Measurements from ENCODE around the gene KRTAP3-3. TPM values are rescaled to one million over a fixed set of nuclear protein-coding genes. Genes with fewer than 3 reads are reported as not detected.
"Not testable (repeated sequence)": the region's sequence is repeated elsewhere in the genome, so short reads cannot be mapped to it uniquely, and the experiment has no call there.

KRTAP3-3 gene
- total RNA-seq (not detected), polyA plus RNA-seq (not detected)

DNA sequence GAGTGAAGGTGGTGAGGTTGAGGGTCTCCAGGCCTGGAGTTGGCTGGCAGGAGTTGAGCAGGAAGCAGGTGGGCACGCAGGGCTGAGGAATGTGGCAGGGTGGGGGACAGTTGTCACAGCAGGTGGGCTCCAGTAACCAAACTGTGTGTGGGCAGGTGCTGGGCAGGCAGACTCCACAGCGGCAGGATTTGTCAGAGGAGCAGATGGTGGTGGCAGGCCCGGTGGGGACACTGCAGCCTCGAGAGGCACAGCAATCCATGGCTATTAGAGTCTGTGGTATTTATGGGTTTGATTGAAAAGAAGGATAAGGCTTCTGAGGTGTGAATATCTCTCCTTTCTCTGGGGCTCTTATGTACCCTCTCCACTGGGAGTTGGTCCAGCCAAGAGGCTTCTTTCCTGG, at the start of gene KRTAP3-3:
TSS of gene KRTAP3-3 (minus strand) at position 326 of the 400 bp plus-strand sequence. CDS start at position 259, 67 bp downstream.
- H3K27ac ChIP-seq (ENCODE audit: low read depth, low read length), result no peak within 1 kb of the TSS
- H3K4me3 ChIP-seq (ENCODE audit: low read length in 2 of 2), result no peak within 1 kb of the TSS
- intact Hi-C loops (cut with micrococcal nuclease), result no loop called here
- peak within 1 kb of the TSS in 1 of 7 donors; percentile 13 for H3K27ac Mint-ChIP-seq
- ChIA-PET CTCF (ENCODE audit: partially characterized antibody) (no interaction called here), POLR2A (ENCODE audit: partially characterized antibody) (no interaction called here)
- H3K27me3 ChIP-seq (ENCODE audit: insufficient read depth, low read length), result peaks cover 5% of the 10 kb centered on the region
- DNase-seq, result no peak
- H3K36me3 Mint-ChIP-seq, result no peaks in the 10 kb centered on the region
- peaks cover 0 to 2% (median 0%) of the 10 kb centered on the region in 8 donors for H3K9me3 Mint-ChIP-seq
- no peak within 1 kb of the TSS for H3K4me3 Mint-ChIP-seq
- H3K36me3 ChIP-seq (ENCODE audit: insufficient read depth, low read length), result no peaks in the 10 kb centered on the region
- peaks cover 36 to 45% of the 10 kb centered on the region in 2 donors for H3K27me3 Mint-ChIP-seq
- H3K9me3 ChIP-seq (ENCODE audit: control insufficient read depth in 1 of 2, low read length in 2 of 2), result no peaks in the 10 kb centered on the region
- peaks cover 0 to 1% (median 0%) of the 10 kb centered on the region in 4 donors for H3K4me1 Mint-ChIP-seq
- no peaks in the 10 kb centered on the region for H3K4me1 ChIP-seq (ENCODE audit: insufficient read depth, low read length)

DNA sequence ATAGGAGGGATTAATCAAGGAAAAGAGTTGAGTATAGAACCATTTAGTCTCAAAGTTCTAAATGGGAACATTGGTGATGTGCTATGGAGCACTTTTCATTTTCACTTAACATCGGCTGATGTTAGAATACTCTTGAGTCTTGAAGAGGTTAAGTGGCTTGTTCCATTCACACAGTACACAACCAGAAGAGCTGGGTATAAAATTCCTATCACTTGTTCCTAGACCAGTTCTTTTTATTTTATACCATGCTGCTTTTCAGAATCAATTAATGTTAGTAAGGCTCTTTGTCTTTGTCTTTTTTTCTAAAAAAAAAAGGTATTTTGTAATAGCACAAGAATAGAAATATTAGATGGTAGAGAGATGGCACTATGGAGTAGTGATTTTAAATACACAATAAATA, 49.0 kb upstream of the KRTAP3-3 start:
- Mint-ChIP-seq H3K4me1 (peaks cover 0 to 2% (median 0%) of the 10 kb centered on the region in 4 donors), H3K4me3 (no peak overlapping the region), H3K27me3 (peaks cover 18 to 23% of the 10 kb centered on the region in 2 donors), H3K27ac (no peak overlapping the region), H3K9me3 (peaks cover 0 to 21% (median 9%) of the 10 kb centered on the region in 8 donors), H3K36me3 (no peaks in the 10 kb centered on the region)
- Histone ChIP-seq H3K9me3 (ENCODE audit: control insufficient read depth in 1 of 2, low read length in 2 of 2) (peaks cover 0 to 3% of the 10 kb centered on the region in 2 donors), H3K4me1 (ENCODE audit: insufficient read depth, low read length) (no peaks in the 10 kb centered on the region), H3K27ac (ENCODE audit: low read depth, low read length) (no peak overlapping the region), H3K4me3 (ENCODE audit: low read length in 2 of 2) (no peak overlapping the region), H3K36me3 (ENCODE audit: insufficient read depth, low read length) (no peaks in the 10 kb centered on the region), H3K27me3 (ENCODE audit: insufficient read depth, low read length) (peaks cover 5% of the 10 kb centered on the region)
- POLR2A ChIA-PET (ENCODE audit: partially characterized antibody), result interaction anchor here (0.5 kb wide), 1 partner anchor 274 kb away, joined by 3 read pairs; no protein-coding TSS in a partner anchor
- DNase-seq, result no peak
- CTCF ChIA-PET (ENCODE audit: partially characterized antibody), result no interaction called here
- intact Hi-C loops (cut with micrococcal nuclease), result no loop called here

DNA sequence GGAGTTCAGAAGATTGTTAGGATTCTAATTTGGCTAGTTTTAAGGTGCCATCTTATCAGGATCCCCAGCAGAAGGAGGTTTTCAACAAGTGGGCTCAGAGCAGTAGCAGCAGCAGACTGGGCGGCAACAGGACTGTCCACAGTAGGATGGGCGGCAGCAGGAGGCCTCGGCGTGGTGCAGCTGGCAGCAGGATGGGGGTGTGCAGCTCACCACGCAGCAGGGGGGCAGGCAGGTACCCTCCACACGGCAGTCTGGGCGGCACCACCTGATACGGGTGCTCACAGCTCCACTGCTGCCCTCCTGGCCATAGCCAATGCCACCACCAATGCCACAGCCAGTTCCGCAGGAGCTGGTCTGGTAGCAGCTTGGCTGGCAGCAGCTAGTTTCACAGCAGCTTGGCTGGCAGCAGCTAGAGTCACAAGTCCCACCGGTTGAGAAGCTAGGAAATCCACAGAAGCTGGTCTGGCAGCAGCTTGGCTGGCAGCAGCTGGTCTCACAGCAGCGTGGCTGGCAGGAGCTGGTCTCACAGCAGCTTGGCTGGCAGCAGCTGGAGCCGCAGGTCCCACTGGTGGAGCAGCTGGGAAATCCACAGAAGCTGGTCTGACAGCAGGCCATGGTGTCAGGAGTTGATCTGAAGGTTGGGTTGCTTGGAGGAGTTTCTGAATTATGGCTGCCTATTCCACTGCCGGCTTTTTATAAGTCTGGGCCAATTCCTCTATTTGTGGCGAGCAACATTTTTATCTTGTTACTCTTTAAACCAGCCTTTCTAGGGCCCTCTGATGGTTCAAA, 47.0 kb upstream of the KRTAP3-3 start, which contains the start of gene KRTAP1-1:
TSS of gene KRTAP1-1 (minus strand) at position 668 of the 789 bp plus-strand sequence. CDS start at position 615, 53 bp downstream.
- intact Hi-C loops (cut with micrococcal nuclease); CTCF ChIA-PET (ENCODE audit: partially characterized antibody); H3K36me3 Mint-ChIP-seq: not testable (repeated sequence)

DNA sequence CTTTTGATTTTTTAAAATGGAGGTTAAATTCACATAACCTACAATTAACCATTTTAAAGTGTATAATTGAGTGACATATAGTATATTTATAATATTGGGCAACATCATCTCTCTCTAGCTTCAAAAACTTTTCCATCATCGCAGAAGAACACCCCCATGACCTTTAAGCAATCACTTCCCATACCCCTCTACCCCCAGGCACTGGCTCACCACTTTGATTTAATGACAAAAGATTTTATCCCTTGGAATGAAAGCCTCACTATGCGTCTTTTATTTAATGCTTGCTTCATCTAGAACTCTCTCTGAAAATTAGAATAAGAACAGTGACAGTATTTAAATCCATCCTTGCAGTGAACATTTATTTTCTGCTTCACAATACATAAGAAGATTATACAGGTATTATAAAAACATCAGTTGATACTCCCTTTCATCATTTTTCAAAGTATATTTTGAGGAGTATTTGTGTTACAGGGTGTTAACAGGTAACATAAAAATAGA, 43.9 kb upstream of the KRTAP3-3 start:
- Mint-ChIP-seq H3K27me3 (peaks cover 4 to 11% of the 10 kb centered on the region in 2 donors), H3K4me1 (no peaks in the 10 kb centered on the region), H3K9me3 (peaks cover 0 to 9% (median 3%) of the 10 kb centered on the region in 8 donors), H3K27ac (no peak overlapping the region), H3K36me3 (no peaks in the 10 kb centered on the region), H3K4me3 (no peak overlapping the region)
- H3K9me3 ChIP-seq (ENCODE audit: control insufficient read depth in 1 of 2, low read length in 2 of 2), result no peaks in the 10 kb centered on the region
- no peak for DNase-seq
- H3K4me1 ChIP-seq (ENCODE audit: insufficient read depth, low read length), result no peaks in the 10 kb centered on the region
- no peaks in the 10 kb centered on the region for H3K27me3 ChIP-seq (ENCODE audit: insufficient read depth, low read length)
- no peak overlapping the region for H3K4me3 ChIP-seq (ENCODE audit: low read length in 2 of 2)
- ChIA-PET CTCF (ENCODE audit: partially characterized antibody) (no interaction called here), POLR2A (ENCODE audit: partially characterized antibody) (no interaction called here)
- no peaks in the 10 kb centered on the region for H3K36me3 ChIP-seq (ENCODE audit: insufficient read depth, low read length)
- intact Hi-C loops (cut with micrococcal nuclease), result no loop called here
- H3K27ac ChIP-seq (ENCODE audit: low read depth, low read length), result no peak overlapping the region

More for the DNA sequence above, 47.0 kb upstream of the KRTAP3-3 start, which contains the start of gene KRTAP1-1:
- H3K27ac ChIP-seq (ENCODE audit: low read depth, low read length); H3K4me1 Mint-ChIP-seq; H3K4me1 ChIP-seq (ENCODE audit: insufficient read depth, low read length); DNase-seq; POLR2A ChIA-PET (ENCODE audit: partially characterized antibody); H3K4me3 ChIP-seq (ENCODE audit: low read length in 2 of 2); H3K27me3 ChIP-seq (ENCODE audit: insufficient read depth, low read length); H3K36me3 ChIP-seq (ENCODE audit: insufficient read depth, low read length); H3K4me3 Mint-ChIP-seq; H3K9me3 ChIP-seq (ENCODE audit: control insufficient read depth in 1 of 2, low read length in 2 of 2): not testable (repeated sequence)
- peak within 1 kb of the TSS in 1 of 7 donors; percentile 20 for H3K27ac Mint-ChIP-seq
- H3K9me3 Mint-ChIP-seq, result peaks cover 0 to 21% (median 9%) of the 10 kb centered on the region in 8 donors
- peaks cover 13 to 17% of the 10 kb centered on the region in 2 donors for H3K27me3 Mint-ChIP-seq

DNA sequence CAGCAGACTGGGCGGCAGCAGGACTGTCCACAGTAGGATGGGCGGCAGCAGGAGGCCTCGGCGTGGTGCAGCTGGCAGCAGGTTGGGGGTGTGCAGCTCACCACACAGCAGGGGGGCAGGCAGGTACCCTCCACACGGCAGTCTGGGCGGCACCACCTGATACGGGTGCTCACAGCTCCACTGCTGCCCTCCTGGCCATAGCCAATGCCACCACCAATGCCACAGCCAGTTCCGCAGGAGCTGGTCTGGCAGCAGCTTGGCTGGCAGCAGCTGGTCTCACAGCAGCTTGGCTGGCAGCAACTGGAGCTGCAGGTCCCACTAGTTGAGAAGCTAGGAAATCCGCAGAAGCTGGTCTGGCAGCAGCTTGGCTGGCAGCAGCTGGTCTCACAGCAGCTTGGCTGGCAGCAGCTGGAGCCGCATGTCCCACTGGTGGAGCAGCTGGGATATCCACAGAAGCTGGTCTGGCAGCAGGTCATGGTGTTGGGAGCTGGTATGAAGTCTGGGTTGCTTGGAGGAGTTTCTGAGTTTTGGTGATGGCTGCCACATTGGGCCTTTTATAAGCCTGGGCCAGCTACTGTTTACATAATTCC, 40.5 kb upstream of the KRTAP3-3 start, which contains the start of gene KRTAP1-3:
TSS of gene KRTAP1-3 (minus strand) at position 529 of the 590 bp plus-strand sequence. CDS start at position 476, 53 bp downstream.
- H3K27me3 Mint-ChIP-seq, result peaks cover 13 to 14% of the 10 kb centered on the region in 2 donors
- H3K4me1 Mint-ChIP-seq; CTCF ChIA-PET (ENCODE audit: partially characterized antibody); H3K4me3 Mint-ChIP-seq; H3K9me3 Mint-ChIP-seq; POLR2A ChIA-PET (ENCODE audit: partially characterized antibody); H3K4me1 ChIP-seq (ENCODE audit: insufficient read depth, low read length); H3K27ac ChIP-seq (ENCODE audit: low read depth, low read length); H3K36me3 ChIP-seq (ENCODE audit: insufficient read depth, low read length); H3K4me3 ChIP-seq (ENCODE audit: low read length in 2 of 2); H3K27me3 ChIP-seq (ENCODE audit: insufficient read depth, low read length); H3K36me3 Mint-ChIP-seq; intact Hi-C loops (cut with micrococcal nuclease); H3K9me3 ChIP-seq (ENCODE audit: control insufficient read depth in 1 of 2, low read length in 2 of 2): not testable (repeated sequence)
- peak in 1 of 5 donors; percentile 29 for DNase-seq
- H3K27ac Mint-ChIP-seq, result peak within 1 kb of the TSS in 1 of 7 donors; percentile 46

DNA sequence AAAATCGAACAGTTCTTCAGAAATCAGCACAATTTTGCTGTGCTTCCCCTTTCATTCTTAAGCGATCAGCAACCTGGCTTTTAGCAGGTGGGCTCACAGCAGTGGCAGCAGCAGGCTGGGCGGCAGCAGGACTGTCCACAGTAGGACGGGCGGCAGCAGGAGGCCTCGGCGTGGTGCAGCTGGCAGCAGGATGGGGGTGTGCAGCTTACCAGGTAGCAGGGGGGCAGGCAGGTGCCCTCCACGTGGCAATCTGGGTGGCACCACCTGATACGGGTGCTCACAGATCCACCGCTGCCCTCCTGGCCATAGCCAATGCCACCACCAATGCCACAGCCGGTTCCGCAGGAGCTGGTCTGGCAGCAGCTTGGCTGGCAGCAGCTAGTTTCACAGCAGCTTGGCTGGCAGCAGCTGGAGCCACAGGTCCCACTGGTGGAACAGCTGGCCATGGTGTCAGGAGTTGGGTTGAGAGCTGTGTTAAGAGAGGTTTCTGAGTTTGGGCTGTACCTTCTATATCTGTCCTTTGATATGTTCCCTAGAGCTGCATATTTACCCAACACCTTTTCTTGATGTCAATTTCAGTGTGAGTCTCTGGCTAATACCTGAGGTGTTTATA, 35.8 kb upstream of the KRTAP3-3 start, which contains the start of gene KRTAP1-4:
TSS of gene KRTAP1-4 (minus strand) at position 563 of the 613 bp plus-strand sequence. CDS start at position 446, 117 bp downstream.
- CTCF ChIA-PET (ENCODE audit: partially characterized antibody), result no interaction called here
- Mint-ChIP-seq H3K9me3 (no peaks in the 10 kb centered on the region), H3K36me3 (no peaks in the 10 kb centered on the region), H3K4me3 (no peak within 1 kb of the TSS), H3K27ac (no peak within 1 kb of the TSS), H3K27me3 (peaks cover 18 to 23% of the 10 kb centered on the region in 2 donors), H3K4me1 (no peaks in the 10 kb centered on the region)
- H3K9me3 ChIP-seq (ENCODE audit: control insufficient read depth in 1 of 2, low read length in 2 of 2), result no peaks in the 10 kb centered on the region
- POLR2A ChIA-PET (ENCODE audit: partially characterized antibody), result no interaction called here
- no peaks in the 10 kb centered on the region for H3K4me1 ChIP-seq (ENCODE audit: insufficient read depth, low read length)
- no peaks in the 10 kb centered on the region for H3K36me3 ChIP-seq (ENCODE audit: insufficient read depth, low read length)
- no peak within 1 kb of the TSS for H3K27ac ChIP-seq (ENCODE audit: low read depth, low read length)
- H3K4me3 ChIP-seq (ENCODE audit: low read length in 2 of 2), result no peak within 1 kb of the TSS
- intact Hi-C loops (cut with micrococcal nuclease), result no loop called here
- no peaks in the 10 kb centered on the region for H3K27me3 ChIP-seq (ENCODE audit: insufficient read depth, low read length)
- DNase-seq, result peak in 1 of 5 donors; percentile 15

All from CD4-positive, alpha-beta memory T cell (primary cell).